WI38 (cell line): ENCODE results near the gene VTI1A.

Experiments used
- H3K4me3 ChIP-seq: 2 replicates; pipeline ENCODE4 v1.5.1; 2011; ENCODE audit warnings: low read depth, mild to moderate bottlenecking, control low read depth, low read length
- CTCF ChIP-seq: IDR thresholded peaks from 2 replicates; pipeline ENCODE4 v1.5.1; 2012; ENCODE audit warnings: low read depth, mild to moderate bottlenecking, control low read depth, low read length

Gene VTI1A

DNA sequence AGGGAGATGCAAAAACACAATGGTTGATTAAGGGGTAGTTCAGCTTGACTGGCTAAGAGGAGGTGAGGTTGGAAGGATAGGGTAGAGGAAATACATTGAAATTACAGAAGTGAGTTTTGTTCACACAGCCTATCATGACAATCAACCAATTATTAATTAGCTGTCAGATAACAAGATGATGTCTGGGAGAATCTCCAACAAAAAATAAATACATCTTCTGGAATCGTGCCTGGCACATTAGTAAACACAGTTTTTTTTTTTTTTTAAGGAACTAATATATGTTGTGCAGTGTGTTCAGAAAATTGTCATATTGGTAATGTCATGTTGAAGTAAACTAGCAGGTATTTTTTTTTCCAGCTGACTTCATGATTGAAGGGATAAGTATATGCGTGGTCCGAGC is 171.8 kb downstream of the VTI1A start:
- no peak overlapping the region for H3K4me3 ChIP-seq
- no peak for TF ChIP-seq CTCF

DNA sequence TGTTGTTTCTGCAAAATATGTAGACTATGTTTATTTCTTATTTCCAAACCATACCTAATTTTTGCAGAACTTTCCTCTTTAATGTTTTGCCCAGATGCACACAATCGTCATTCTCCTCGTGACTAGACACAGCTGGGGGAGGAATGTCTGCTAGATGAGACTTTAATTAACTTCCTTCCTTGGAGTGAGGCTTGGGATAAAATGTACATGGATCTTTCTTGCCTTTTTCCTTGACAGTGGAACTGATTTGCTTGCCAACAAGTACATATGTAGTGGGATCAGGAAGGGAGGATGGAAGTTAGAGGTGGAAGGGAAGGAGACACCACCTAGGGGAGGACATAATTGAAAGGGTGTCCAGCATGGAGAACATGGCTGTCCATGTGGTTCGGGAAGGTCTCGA is 172.5 kb downstream of the VTI1A start:
- H3K4me3 ChIP-seq: no peak overlapping the region
- TF ChIP-seq CTCF: no peak

DNA sequence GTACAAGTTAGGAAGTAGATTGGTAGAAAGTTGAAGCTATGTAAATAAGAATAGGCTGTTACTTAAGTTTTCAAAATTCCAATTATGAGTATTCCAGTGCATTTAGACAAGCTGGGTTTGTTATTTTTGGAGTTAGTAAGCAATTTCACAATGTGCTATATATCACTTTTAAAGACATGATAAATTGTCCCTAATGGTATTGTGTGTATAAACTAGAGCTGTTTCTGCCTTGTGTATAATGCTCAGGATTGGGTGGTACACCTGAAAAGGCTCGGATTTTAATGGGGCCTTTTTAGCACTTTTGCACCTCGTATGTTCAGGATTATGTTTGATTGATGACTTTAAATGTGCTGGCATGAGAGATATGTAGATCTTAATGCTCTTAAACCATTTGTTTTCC is 175.8 kb downstream of the VTI1A start:
- no peak for TF ChIP-seq CTCF

GRCh38 chr10:112624546-112625048 is 177.6 kb downstream of the VTI1A start:
- TF ChIP-seq CTCF: no peak
- H3K4me3 ChIP-seq: no peak overlapping the region

More for the DNA sequence above, 175.8 kb downstream of the VTI1A start:
- no peak overlapping the region for H3K4me3 ChIP-seq

- no peak for TF ChIP-seq CTCF
- H3K4me3 ChIP-seq: no peak overlapping the region
Observed at GRCh38 chr10:112628951-112629609, 182.1 kb downstream of the VTI1A start.

DNA sequence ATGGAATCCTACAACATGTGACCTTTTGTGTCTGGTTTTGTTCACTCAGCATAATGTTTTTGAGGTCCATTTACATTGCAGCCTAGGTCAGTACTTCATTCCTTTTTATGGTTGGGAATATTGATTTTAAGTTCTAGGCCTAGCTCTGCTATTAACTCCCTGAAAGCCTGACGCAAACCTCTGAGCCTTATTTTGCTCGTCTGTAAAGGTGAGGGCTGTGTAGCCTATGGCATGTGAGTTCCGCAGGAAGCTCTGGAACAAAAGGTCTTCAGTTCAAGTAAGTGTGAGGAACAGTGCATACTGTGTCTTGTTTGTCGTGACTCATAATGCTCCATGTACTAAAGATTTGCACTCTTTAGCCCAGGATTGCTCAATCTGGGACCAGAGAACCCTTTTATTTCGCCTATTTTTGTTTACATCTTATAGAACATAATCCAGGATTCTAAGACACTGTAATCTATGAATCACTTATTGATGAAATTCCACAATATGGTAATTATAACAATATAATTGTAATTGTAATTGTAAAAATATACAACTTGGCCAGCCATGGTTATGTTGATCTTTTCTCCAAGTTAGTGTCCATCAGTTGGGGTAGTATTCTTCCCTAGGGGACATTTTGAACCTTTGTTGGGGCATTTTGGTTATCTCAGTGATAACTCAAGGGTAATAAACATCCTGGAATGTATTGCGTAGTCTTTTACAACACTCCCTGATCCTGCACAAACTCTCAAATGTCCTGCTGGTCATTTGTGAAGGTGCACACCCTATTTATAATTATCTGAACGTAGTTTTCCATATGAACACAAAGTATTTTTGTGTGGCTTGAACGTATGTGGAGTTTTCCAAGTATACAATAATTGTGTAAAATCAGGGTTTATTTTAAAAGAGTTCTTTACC is 184.7 kb downstream of the VTI1A start:
- H3K4me3 ChIP-seq: no peak overlapping the region
- no peak for TF ChIP-seq CTCF
